MV-4-11 (cell line): ENCODE measurements around the gene FOXA3.

Experiments
- DNase-seq: peaks from one replicate; lab custom pipeline; 2025; lab: John Stamatoyannopoulos, UW

FOXA3 gene

DNA sequence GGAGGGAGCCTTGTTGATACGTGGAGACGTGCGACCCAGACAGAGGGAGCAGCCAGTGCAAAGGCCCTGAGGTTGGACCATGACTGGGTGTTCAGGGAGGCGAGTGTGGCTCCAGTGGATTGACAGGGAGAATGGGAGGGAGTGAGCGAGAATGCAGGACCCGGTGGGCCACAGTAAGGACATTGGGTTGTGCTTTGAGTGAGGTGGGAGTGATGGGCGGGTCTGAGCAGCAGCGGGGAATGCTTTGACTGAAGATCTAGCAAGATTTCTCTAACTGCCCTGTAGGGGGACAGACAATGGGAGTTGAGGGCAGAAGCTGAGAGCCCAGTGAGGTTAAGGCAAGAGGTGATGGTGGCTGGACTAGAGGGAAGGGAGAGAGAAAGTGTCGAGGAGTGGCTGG is 58.2 kb downstream of the FOXA3 start:
- DNase-seq = no peak
